Measurements from ENCODE around the gene JPH3. TPM values are rescaled to one million over a fixed set of nuclear protein-coding genes. Genes with fewer than 3 reads are reported as not detected.

JPH3 gene
- total RNA-seq, 6 experiments from 2014 or later = 0.07 to 0.12 TPM; not detected in 4

- H3K36me3 ChIP-seq = no peaks in the 10 kb centered on the region
- ATAC-seq (peak; percentile 48 to 64 (median 58)), DNase-seq (peak; percentile 74 to 86 (median 78))
- H3K27me3 ChIP-seq = no peaks in the 10 kb centered on the region
- H3K4me3 ChIP-seq = no peak overlapping the region
- no peak for TF ChIP-seq POLR2A (IDR thresholded peaks at IDR 0.05)
- TF ChIP-seq CTCF (IDR thresholded peaks at IDR 0.05) = no peak
- 10% methylated on average over 2 of the region's 7 CpGs for WGBS (ENCODE audit: insufficient coverage, low coverage, low lambda C conversion rate, missing lambda C conversion rate)
- peak overlapping the region; percentile 82 to 97 (median 96) for H3K27ac ChIP-seq
- H3K4me1 ChIP-seq = peaks cover 0 to 38% (median 14%) of the 10 kb centered on the region in 4 donors
- no peaks in the 10 kb centered on the region for H3K9me3 ChIP-seq
- intact Hi-C loops (cut with DNase I) = no loop called here
These were observed 45.3 kb upstream of the JPH3 start for GRCh38 chr16:87556941-87557459.

- WGBS (ENCODE audit: insufficient coverage, low coverage, low lambda C conversion rate, missing lambda C conversion rate) = 93% methylated on average over 3 of the region's 3 CpGs
- H3K9me3 ChIP-seq = no peaks in the 10 kb centered on the region
- no peak for DNase-seq
These were observed 43.6 kb upstream of the JPH3 start for GRCh38 chr16:87558682-87559081.

DNA sequence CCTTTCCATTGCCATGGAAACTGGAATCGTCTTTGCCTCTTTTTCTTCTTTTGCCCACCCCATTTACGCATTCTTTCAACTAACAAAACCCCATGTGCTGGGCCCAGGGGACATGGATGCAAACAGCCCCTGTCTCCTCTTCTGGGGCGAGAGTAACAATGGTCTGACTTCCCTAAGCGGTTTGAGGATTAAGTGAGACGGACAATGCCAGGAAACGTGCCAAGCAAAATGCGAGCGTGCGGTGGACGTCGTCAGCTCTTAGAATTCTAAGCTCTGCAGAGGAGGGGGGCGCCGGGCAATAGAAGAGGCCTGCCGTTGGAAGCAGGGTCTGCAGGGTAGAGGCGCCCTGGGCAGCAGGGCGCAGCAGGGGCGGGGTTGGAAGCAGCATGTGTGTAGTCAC is 42.4 kb upstream of the JPH3 start:
- no peak overlapping the region for H3K27ac ChIP-seq
- ATAC-seq (no peak), DNase-seq (no peak)
- H3K27me3 ChIP-seq = no peaks in the 10 kb centered on the region
- no peaks in the 10 kb centered on the region for H3K9me3 ChIP-seq
- no peak for TF ChIP-seq POLR2A (IDR thresholded peaks at IDR 0.05)
- TF ChIP-seq CTCF (IDR thresholded peaks at IDR 0.05) = no peak
- WGBS (ENCODE audit: insufficient coverage, low coverage, low lambda C conversion rate, missing lambda C conversion rate) = 70% methylated on average over 11 of the region's 17 CpGs
- peaks cover 0 to 27% (median 8%) of the 10 kb centered on the region in 4 donors for H3K4me1 ChIP-seq
- no peaks in the 10 kb centered on the region for H3K36me3 ChIP-seq
- no peak overlapping the region for H3K4me3 ChIP-seq
- intact Hi-C loops (cut with DNase I) = loop anchor here in 1 of 2 donors (10.0 kb wide), 1 partner anchor 145 kb away; no protein-coding TSS in a partner anchor

More at GRCh38 chr16:87558682-87559081, 43.6 kb upstream of the JPH3 start:
- Histone ChIP-seq H3K27ac (no peak overlapping the region), H3K27me3 (no peaks in the 10 kb centered on the region), H3K4me3 (no peak overlapping the region), H3K36me3 (no peaks in the 10 kb centered on the region), H3K4me1 (peaks cover 0 to 37% (median 13%) of the 10 kb centered on the region in 4 donors)
- no peak for ATAC-seq
- intact Hi-C loops (cut with DNase I) = no loop called here
- no peak for TF ChIP-seq CTCF (IDR thresholded peaks at IDR 0.05)
- TF ChIP-seq POLR2A (IDR thresholded peaks at IDR 0.05) = no peak

- no peak overlapping the region for H3K27ac ChIP-seq
- intact Hi-C loops (cut with DNase I) = loop anchor here in 1 of 2 donors (10.0 kb wide), 1 partner anchor 146 kb away; no protein-coding TSS in a partner anchor
- DNase-seq (no peak), ATAC-seq (peak; percentile 9 to 66 (median 38))
- 85% methylated on average over 5 of the region's 12 CpGs for WGBS (ENCODE audit: insufficient coverage, low coverage, low lambda C conversion rate, missing lambda C conversion rate)
- H3K27me3 ChIP-seq = no peaks in the 10 kb centered on the region
- no peaks in the 10 kb centered on the region for H3K36me3 ChIP-seq
- H3K4me1 ChIP-seq = peaks cover 0 to 22% (median 8%) of the 10 kb centered on the region in 4 donors
- TF ChIP-seq POLR2A (IDR thresholded peaks at IDR 0.05) (no peak), CTCF (IDR thresholded peaks at IDR 0.05) (no peak)
- no peak overlapping the region for H3K4me3 ChIP-seq
- no peaks in the 10 kb centered on the region for H3K9me3 ChIP-seq
These were observed 41.7 kb upstream of the JPH3 start for GRCh38 chr16:87560428-87561199.
